ENCODE data around the gene APPBP2.

GRCh38 chr17:60510031-60510430 lies 16.0 kb downstream of the APPBP2 start:
- TF ChIP-seq CTCF (IDR thresholded peaks at IDR 0.05; ENCODE audit: low read depth, low read length) = no peak
- no peak for TF ChIP-seq EZH2phosphoT487 (IDR thresholded peaks at IDR 0.05; ENCODE audit: low read depth)
